Right lobe of liver (tissue), 6 donors: ENCODE data around the gene CARF. TPM values are rescaled to one million over a fixed set of nuclear protein-coding genes. Genes with fewer than 3 reads are reported as not detected.

Source experiments
- ATAC-seq, 4 donors: fragments of 200-7000 bp; cut with Tn5 transposase; one replicate each; pipeline ENCODE4 v1.9.1; 2020; ENCODE audit warnings: mild to moderate bottlenecking in 4 of 4, moderate library complexity in 4 of 4
- DNase-seq, 3 donors: peaks; one replicate each; pipeline ENCODE4 v3.0.0-alpha.2; 2020
- H3K27ac ChIP-seq, 3 donors: fragments of 200-600 bp; one replicate each; pipeline ENCODE4 v1.8.0; 2022
- H3K27me3 ChIP-seq, 2 donors: fragments of 200-600 bp; one replicate each; pipeline ENCODE4 v1.8.0; 2022
- H3K36me3 ChIP-seq, 4 donors: fragments of 200-600 bp; sonication (generic) in 1 of 4; one replicate each; pipeline versions ENCODE4 v1.5.1 to v1.8.0; 2017 to 2022; ENCODE audit warnings: control low read depth in 1 of 4
- H3K4me1 ChIP-seq, 4 donors: fragments of 200-600 bp; sonication (generic) in 1 of 4; one replicate each; pipeline versions ENCODE4 v1.5.1 to v1.8.0; 2017 to 2022; ENCODE audit warnings: control low read depth in 1 of 4
- H3K4me3 ChIP-seq, 3 donors: fragments of 200-600 bp; one replicate each; pipeline ENCODE4 v1.8.0; 2022
- H3K9me3 ChIP-seq, 4 donors: fragments of 200-600 bp; sonication (generic) in 1 of 4; one replicate each; pipeline versions ENCODE4 v1.5.1 to v1.8.0; 2017 to 2022; ENCODE audit warnings: control low read depth in 1 of 4
- POLR2A ChIP-seq: fragments of 450-650 bp; IDR thresholded peaks from one replicate; pipeline ENCODE4 v1.6.1; 2017; ENCODE audit warnings: antibody characterized with exemption, mild to moderate bottlenecking
- WGBS: methylation state at CpG from one replicate; pipeline ENCODE4 v1.1.6; 2018; ENCODE audit warnings: low coverage, low lambda C conversion rate; ENCODE audit not compliant: insufficient coverage; ENCODE audit errors: missing lambda C conversion rate; 5-methylcytosine and 5-hydroxymethylcytosine counted together
- intact Hi-C, 2 donors: fragments of 100-400 bp; cut with DNase I; formaldehyde crosslinking; loops; one replicate each; pipeline versions ENCODE4 v1.11.2 to v1.14.1; 2022
- long read RNA-seq: library from polyadenylated mRNA; unstranded; transcript quantifications from one replicate; pipeline ENCODE4 v2.0.0, GENCODE V29; 2019
- total RNA-seq, 6 experiments: library from RNA; depleted of rRNA in 2 of 6; stranded (reverse); fragments of >200 nt in 2 of 6; fragmentation: NEBNext Ultra II Directional in 3 of 6; extraction: Animal tissue kit (Norgen Biotek cat#: 25700) in 3 of 6; gene quantifications; one replicate each; pipeline versions ENCODE4 v1.1.0 to v1.2.4, GENCODE V29; 2016 to 2023
- TF ChIP-seq, protein P1 (sequence below), 4 donors: fragments of 200-600 bp in 3 of 4; fragments of 450-650 bp in 1 of 4; IDR thresholded peaks; one replicate each; pipeline versions ENCODE4 v1.5.1 to v1.8.0; 2016 to 2022; ENCODE audit warnings: antibody characterized with exemption in 4 of 4, mild to moderate bottlenecking in 2 of 4
- donor health status: DM: no; HTN: yes; CAD: no.
- donor health status: DM: no; HTN: no; CAD: no.
- donor health status: DM: no; HTN: no; CAD: no.
- donor health status: DM: no; HTN: yes; CAD: no.
- donor health status: DM: no; HTN: yes; CAD: no.

Gene CARF, protein sequence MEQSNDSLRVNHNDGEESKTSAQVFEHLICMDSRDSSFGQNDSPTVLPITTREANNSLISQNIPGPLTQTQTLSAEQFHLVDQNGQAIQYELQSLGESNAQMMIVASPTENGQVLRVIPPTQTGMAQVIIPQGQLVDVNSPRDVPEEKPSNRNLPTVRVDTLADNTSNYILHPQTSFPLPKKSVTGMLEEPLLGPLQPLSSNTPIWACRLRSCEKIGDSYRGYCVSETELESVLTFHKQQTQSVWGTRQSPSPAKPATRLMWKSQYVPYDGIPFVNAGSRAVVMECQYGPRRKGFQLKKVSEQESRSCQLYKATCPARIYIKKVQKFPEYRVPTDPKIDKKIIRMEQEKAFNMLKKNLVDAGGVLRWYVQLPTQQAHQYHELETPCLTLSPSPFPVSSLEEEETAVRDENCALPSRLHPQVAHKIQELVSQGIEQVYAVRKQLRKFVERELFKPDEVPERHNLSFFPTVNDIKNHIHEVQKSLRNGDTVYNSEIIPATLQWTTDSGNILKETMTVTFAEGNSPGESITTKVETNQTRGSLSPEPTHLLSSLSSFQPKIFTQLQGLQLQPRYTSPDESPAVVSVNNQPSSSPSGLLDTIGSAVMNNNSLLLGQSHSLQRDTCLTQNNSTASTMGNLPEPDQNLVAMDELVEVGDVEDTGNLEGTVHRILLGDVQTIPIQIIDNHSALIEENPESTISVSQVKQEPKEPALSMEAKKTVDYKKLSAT
- 1 to 10 TPM; 3.0 to 6.9 (median 4.3) TPM for total RNA-seq
- long read RNA-seq = 0 reads

DNA sequence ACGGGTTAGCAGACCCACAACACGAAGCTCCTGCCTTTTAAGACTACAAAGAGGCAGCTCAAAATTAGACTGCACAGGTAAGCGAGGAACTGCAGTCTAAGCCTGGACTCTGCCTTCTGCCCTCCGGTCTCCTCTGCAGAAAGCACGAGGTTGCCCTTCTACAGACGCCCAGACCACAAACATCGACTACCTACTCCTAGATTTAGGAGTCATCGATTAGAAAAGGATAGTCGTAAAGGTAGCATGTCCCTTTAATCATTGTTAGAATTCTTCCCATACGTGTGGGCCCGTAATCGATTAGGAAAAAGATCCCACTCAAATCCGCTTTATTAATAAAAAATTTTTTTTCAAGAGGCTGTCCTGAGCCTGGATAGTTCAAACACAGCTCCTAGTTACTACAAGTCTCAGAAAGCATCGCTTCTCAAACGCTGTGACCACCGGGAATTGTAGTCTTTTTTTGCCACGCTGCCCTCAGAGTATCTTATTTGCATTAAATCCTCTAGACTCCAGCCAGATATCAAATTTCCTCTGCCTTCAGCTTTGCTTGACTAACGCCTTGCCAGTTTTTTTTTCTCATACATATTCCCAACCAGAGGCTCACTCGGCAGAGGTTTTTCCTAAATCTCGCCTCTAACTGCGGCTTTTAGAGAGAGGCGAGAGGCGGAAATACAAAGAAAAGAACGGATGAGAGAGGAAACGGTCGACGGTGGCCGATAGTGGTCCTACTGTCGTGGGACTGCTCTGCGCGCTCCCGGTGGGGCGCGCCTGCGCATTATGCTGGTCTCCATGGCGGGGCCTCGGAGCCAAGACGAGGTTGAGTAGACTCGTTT, at the start of gene CARF, which contains the start of gene WDR12:
Gene CARF (plus strand): TSS at position 764 of the 830 bp plus-strand sequence. CDS start 29,628 bp downstream, outside the sequence.
Gene WDR12 (minus strand): TSS at position 162 of the 830 bp plus-strand sequence. CDS start 197 bp downstream, outside the sequence.
- no peaks in the 10 kb centered on the region for H3K9me3 ChIP-seq
- peaks cover 0 to 13% (median 8%) of the 10 kb centered on the region in 4 donors for H3K4me1 ChIP-seq
- H3K27ac ChIP-seq = peak within 1 kb of the TSS; percentile 63 to 81 (median 80)
- TF ChIP-seq, protein P1, sequence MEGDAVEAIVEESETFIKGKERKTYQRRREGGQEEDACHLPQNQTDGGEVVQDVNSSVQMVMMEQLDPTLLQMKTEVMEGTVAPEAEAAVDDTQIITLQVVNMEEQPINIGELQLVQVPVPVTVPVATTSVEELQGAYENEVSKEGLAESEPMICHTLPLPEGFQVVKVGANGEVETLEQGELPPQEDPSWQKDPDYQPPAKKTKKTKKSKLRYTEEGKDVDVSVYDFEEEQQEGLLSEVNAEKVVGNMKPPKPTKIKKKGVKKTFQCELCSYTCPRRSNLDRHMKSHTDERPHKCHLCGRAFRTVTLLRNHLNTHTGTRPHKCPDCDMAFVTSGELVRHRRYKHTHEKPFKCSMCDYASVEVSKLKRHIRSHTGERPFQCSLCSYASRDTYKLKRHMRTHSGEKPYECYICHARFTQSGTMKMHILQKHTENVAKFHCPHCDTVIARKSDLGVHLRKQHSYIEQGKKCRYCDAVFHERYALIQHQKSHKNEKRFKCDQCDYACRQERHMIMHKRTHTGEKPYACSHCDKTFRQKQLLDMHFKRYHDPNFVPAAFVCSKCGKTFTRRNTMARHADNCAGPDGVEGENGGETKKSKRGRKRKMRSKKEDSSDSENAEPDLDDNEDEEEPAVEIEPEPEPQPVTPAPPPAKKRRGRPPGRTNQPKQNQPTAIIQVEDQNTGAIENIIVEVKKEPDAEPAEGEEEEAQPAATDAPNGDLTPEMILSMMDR (IDR thresholded peaks at IDR 0.05) = no peak
- TF ChIP-seq POLR2A = peak; percentile 68
- ATAC-seq = peak; percentile 92 to 95 (median 94)
- peak within 1 kb of the TSS; percentile 74 to 92 (median 77) for H3K4me3 ChIP-seq
- intact Hi-C loops = no loop called here
- under 1% methylated on average over 34 of the region's 39 CpGs for WGBS
- no peaks in the 10 kb centered on the region for H3K36me3 ChIP-seq
- peak; percentile 96 to 97 (median 96) for DNase-seq
- no peaks in the 10 kb centered on the region for H3K27me3 ChIP-seq

DNA sequence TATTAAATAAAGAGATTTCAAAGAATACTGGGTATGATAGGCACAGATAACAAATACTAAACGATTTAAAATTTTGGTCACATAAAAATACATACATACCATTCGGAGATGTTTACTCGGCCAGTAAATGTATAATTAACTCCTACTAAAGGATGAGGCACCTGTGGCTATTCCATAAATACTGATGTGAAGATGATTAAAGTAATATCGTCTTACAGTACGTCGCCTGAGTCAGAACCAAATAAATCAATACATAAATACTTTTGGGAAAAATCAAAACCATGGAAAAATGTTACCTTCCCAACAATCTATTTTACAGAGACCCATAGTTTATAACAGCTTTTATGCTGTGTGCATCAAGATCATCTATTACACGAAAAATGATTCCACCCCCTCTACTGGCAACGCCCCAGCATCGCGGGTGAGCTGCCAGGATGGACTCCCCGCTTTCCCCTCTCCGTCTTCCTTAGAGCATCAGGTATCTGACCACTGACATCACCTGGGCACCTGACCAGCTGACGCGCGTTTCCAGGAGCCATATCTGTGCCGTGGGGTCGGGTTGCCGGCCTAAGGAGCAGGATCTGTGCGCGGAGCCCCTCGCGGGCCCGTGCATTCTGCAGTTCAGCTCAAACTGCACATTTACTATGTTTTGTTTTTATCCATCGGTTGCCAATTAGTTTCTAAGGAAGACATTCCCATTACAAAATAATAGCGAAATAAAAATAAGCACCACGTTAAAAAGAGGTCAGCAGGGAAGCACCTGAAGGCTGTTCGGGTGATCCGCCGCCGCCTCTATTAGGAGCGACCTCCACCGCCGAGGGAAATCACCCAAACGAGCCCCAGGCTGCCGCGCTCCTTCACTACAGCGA, 41.4 kb upstream of the CARF start:
- DNase-seq = peak; percentile 48 to 66 (median 65)
- Histone ChIP-seq H3K27me3 (no peaks in the 10 kb centered on the region), H3K4me3 (peak overlapping the region; percentile 46 to 80 (median 69)), H3K4me1 (peaks cover 0 to 12% (median 0%) of the 10 kb centered on the region in 4 donors), H3K9me3 (no peaks in the 10 kb centered on the region), H3K27ac (no peak overlapping the region), H3K36me3 (no peaks in the 10 kb centered on the region)
- WGBS = 7% methylated on average over 30 of the region's 37 CpGs
- intact Hi-C loops = no loop called here
- peak; percentile 80 to 88 (median 87) for ATAC-seq
- no peak for TF ChIP-seq POLR2A
- TF ChIP-seq, protein P1 (IDR thresholded peaks at IDR 0.05) = peak in 3 of 4 donors; percentile 24 to 38 (median 28)

DNA sequence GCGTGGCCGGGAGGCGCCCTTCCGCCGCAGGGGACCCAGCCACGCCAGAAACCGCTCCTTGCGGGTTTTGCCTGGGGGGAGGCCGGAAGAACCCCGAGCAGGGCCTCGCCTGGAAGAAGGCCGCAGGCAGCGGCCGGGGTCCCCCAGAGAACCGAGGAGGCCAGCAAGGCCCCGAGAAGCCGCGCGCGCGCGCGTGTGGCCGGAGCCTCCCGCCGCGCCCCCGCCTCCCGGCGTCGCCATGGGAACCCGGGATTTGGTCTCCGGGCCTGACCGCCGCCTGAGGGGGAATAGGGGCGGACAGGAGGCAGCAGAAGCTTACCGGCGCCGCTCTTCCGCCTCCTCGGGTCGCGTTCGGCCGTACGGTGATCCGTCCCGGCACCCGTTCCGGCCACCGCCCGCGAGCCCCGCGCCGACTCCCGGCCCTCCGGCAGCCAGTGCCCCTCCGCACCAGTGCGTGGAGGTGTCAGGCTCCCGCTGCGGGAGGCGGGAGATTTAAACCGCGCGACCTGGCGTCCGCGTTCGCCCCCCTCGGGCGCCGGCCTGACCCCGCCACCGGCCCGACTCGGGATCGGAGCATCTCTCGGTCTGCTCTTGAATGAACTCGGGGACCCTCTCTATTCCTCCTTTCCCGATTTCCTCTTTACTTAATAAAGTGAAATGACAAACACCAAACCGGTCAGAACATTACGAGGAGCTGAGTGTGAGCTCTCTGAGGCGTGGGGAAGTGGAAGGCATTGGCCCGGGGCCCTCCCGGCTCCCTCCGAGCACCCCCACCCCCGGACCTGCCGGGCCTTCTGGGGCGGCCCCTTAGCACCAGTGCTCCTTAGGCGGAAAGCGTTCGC, 40.6 kb upstream of the CARF start, which contains the start of gene ICA1L:
Gene ICA1L (minus strand): TSS at position 467 of the 842 bp plus-strand sequence. CDS start 42,757 bp downstream, outside the sequence.
- H3K4me1 ChIP-seq = peaks cover 0 to 12% (median 0%) of the 10 kb centered on the region in 4 donors
- TF ChIP-seq POLR2A = no peak
- TF ChIP-seq, protein P1 (IDR thresholded peaks at IDR 0.05) = no peak
- DNase-seq = peak; percentile 62 to 74 (median 71)
- H3K9me3 ChIP-seq = no peaks in the 10 kb centered on the region
- no peaks in the 10 kb centered on the region for H3K27me3 ChIP-seq
- intact Hi-C loops = no loop called here
- WGBS = 0% methylated on average over 14 of the region's 93 CpGs
- ATAC-seq = peak; percentile 79 to 91 (median 88)
- H3K36me3 ChIP-seq = no peaks in the 10 kb centered on the region
- no peak within 1 kb of the TSS for H3K27ac ChIP-seq
- H3K4me3 ChIP-seq = peak within 1 kb of the TSS; percentile 46 to 80 (median 69)
